ENCODE data around the gene DGKH. TPM values are rescaled to one million over a fixed set of nuclear protein-coding genes. Genes with fewer than 3 reads are reported as not detected.

Gene DGKH
- total RNA-seq, 1 donor from 2014 or later = 45.1 TPM

DNA sequence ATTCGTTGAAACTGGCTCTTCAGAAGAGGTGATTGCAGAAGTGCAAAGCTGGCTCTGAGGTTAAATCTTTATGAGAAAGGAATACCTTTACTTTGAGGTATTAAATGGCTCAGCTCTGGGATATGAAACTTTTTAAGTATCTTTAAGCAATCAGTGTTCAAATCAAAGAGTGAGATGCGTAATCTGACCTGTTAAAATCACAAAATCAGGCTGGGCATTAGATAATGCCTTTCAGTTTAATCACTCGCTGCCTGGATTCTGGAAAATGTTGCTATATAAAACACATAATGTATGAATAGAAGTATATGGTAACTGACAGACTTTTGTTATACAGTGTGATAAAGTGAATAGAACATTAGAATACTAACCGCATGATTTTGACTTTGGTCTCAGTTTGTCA lies 2.0 kb upstream of the DGKH start:
- no peak overlapping the region for H3K27ac Mint-ChIP-seq (ENCODE audit: unreplicated experiment)
- H3K4me1 Mint-ChIP-seq (ENCODE audit: unreplicated experiment) = peaks cover 38% of the 10 kb centered on the region
- no peaks in the 10 kb centered on the region for H3K9me3 Mint-ChIP-seq (ENCODE audit: unreplicated experiment)
- peak overlapping the region; percentile 25 for H3K4me3 Mint-ChIP-seq (ENCODE audit: unreplicated experiment)
- TF ChIP-seq, protein P1, sequence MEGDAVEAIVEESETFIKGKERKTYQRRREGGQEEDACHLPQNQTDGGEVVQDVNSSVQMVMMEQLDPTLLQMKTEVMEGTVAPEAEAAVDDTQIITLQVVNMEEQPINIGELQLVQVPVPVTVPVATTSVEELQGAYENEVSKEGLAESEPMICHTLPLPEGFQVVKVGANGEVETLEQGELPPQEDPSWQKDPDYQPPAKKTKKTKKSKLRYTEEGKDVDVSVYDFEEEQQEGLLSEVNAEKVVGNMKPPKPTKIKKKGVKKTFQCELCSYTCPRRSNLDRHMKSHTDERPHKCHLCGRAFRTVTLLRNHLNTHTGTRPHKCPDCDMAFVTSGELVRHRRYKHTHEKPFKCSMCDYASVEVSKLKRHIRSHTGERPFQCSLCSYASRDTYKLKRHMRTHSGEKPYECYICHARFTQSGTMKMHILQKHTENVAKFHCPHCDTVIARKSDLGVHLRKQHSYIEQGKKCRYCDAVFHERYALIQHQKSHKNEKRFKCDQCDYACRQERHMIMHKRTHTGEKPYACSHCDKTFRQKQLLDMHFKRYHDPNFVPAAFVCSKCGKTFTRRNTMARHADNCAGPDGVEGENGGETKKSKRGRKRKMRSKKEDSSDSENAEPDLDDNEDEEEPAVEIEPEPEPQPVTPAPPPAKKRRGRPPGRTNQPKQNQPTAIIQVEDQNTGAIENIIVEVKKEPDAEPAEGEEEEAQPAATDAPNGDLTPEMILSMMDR (IDR thresholded peaks at IDR 0.05; ENCODE audit: unreplicated experiment) = no peak
- peaks cover 13% of the 10 kb centered on the region for H3K27me3 Mint-ChIP-seq (ENCODE audit: unreplicated experiment)
- DNase-seq (ENCODE audit: low spot score) = no peak
- peaks cover 11% of the 10 kb centered on the region for H3K36me3 Mint-ChIP-seq (ENCODE audit: low read depth, unreplicated experiment)

DNA sequence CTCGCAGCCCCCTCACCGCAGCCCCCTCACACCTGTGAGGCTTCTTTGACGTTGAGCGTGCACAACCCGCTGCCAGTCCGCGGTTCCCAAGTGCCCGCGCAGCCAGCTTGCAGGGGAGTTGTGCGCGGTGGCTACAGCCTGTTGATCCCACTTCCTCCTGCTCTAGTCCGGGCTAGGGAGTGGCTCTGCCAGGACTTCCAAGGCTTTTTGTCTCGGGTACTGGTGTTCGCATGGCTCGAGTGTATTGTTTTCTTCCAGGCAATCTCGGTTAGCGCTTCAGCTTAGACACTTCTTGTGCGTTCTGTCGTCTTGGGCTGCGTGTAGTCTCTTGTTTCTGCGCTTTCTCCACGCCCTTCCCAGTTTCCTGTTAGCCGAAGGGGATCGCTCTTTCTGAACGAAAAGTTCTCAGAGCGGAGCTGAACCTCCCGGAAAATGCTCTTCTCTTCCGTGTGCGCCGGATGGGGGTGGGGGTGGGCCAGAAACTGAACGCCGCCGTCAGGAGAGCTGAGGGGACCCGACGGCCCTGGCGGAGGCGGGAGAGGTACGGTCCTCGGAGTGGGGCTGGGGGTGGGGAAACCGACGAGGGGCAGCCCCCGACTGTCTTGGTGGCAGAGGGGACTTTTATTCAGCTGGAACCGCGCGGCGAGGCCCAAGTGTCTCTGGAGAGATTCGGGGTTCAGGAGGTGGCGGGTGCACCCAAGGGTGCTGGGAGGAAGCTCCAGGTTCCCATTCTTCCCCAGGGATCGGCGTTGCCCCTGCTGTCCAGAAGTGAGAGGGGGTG lies 697 bp upstream of the DGKH start:
- Mint-ChIP-seq H3K9me3 (ENCODE audit: unreplicated experiment) (no peaks in the 10 kb centered on the region), H3K4me3 (ENCODE audit: unreplicated experiment) (peak overlapping the region; percentile 98), H3K36me3 (ENCODE audit: low read depth, unreplicated experiment) (peaks cover 5% of the 10 kb centered on the region), H3K27ac (ENCODE audit: unreplicated experiment) (peak overlapping the region; percentile 100), H3K27me3 (ENCODE audit: unreplicated experiment) (peaks cover 7% of the 10 kb centered on the region), H3K4me1 (ENCODE audit: unreplicated experiment) (peaks cover 26% of the 10 kb centered on the region)
- peak; percentile 53 for DNase-seq (ENCODE audit: low spot score)
- TF ChIP-seq, protein P1 (IDR thresholded peaks at IDR 0.05; ENCODE audit: unreplicated experiment) = no peak

DNA sequence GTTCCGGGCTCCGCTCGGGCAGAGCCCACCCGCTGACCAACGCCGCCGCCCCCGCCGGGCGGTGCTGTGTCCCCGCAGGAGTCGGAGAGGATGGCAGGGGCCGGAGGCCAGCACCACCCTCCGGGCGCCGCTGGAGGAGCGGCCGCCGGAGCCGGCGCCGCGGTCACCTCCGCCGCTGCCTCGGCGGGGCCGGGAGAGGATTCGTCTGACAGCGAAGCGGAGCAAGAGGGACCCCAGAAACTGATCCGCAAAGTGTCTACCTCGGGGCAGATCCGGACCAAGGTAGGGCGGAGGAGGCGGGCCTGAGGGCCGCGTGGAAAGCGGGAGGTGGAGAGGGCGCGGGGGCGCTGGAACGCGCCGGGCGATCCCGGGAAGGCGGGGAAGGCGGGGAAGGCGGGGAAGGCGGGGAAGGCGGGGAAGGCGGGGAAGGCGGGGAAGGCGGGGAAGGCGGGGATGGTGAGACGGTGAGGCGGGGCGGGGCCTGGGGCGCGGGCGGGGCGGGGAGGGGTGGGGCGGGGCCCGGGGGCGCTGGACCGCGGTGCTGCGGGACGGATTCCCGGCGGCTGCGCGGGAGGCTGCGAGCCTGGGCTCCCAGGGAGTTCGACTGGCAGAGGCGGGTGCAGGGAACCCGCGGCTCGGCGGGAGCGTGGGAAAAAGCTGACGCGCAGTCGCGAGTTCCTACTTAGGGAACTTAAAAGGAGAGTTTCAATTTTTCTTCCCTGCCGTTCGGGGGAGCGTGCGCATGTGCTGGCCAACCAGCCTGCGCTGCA lies 421 bp downstream of the DGKH start:
- TF ChIP-seq, protein P1 (IDR thresholded peaks at IDR 0.05; ENCODE audit: unreplicated experiment) = peak; percentile 16
- H3K9me3 Mint-ChIP-seq (ENCODE audit: unreplicated experiment) = no peaks in the 10 kb centered on the region
- H3K4me3 Mint-ChIP-seq (ENCODE audit: unreplicated experiment) = peak overlapping the region; percentile 94
- H3K27me3 Mint-ChIP-seq (ENCODE audit: unreplicated experiment) = peaks cover 7% of the 10 kb centered on the region
- peaks cover 24% of the 10 kb centered on the region for H3K4me1 Mint-ChIP-seq (ENCODE audit: unreplicated experiment)
- DNase-seq (ENCODE audit: low spot score) = peak; percentile 73
- no peak overlapping the region for H3K27ac Mint-ChIP-seq (ENCODE audit: unreplicated experiment)
- peaks cover 5% of the 10 kb centered on the region for H3K36me3 Mint-ChIP-seq (ENCODE audit: low read depth, unreplicated experiment)

DNA sequence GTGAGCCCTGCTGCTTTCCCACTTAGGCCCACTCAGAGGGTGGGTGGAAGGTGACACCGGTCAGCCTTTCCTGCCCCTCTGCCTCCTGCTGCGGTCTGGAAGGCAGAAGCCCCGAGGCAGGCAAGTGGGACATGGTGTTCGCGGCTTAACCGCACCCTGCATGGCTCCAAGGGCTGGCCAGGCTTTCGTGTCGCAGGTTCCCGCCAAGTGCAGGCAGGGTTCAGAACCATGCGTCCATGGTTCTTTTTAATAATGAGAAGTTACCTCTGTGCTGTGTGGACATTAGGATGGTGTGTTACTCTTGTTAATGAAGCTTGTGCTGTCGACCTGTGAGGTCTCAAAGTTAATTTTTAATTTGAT lies 986 bp downstream of the DGKH start:
- Mint-ChIP-seq H3K4me3 (ENCODE audit: unreplicated experiment) (peak overlapping the region; percentile 94), H3K27me3 (ENCODE audit: unreplicated experiment) (peaks cover 7% of the 10 kb centered on the region), H3K36me3 (ENCODE audit: low read depth, unreplicated experiment) (peaks cover 5% of the 10 kb centered on the region), H3K27ac (ENCODE audit: unreplicated experiment) (peak overlapping the region; percentile 80), H3K9me3 (ENCODE audit: unreplicated experiment) (no peaks in the 10 kb centered on the region), H3K4me1 (ENCODE audit: unreplicated experiment) (peaks cover 22% of the 10 kb centered on the region)
- DNase-seq (ENCODE audit: low spot score) = no peak
- TF ChIP-seq, protein P1 (IDR thresholded peaks at IDR 0.05; ENCODE audit: unreplicated experiment) = no peak

Measured in endothelial cell (in vitro differentiated cells).